Right renal pelvis (tissue), 4 donors: ENCODE results near the gene CSPG5. TPM values are rescaled to one million over a fixed set of nuclear protein-coding genes. Genes with fewer than 3 reads are reported as not detected.

Experiments used
- DNase-seq, 4 donors: peaks; one replicate each; pipeline ENCODE4 v3.0.0-alpha.2; 2013; ENCODE audit warnings: low read depth in 4 of 4, low spot score in 3 of 4, missing footprints in 1 of 4
- polyA plus RNA-seq, 4 donors: library from polyadenylated mRNA; unstranded; fragments of 120-200 nt; gene quantifications; one replicate each; pipeline ENCODE4 v1.2.1, GENCODE V29; 2013; ENCODE audit not compliant: insufficient read length in 4 of 4

CSPG5 gene, protein sequence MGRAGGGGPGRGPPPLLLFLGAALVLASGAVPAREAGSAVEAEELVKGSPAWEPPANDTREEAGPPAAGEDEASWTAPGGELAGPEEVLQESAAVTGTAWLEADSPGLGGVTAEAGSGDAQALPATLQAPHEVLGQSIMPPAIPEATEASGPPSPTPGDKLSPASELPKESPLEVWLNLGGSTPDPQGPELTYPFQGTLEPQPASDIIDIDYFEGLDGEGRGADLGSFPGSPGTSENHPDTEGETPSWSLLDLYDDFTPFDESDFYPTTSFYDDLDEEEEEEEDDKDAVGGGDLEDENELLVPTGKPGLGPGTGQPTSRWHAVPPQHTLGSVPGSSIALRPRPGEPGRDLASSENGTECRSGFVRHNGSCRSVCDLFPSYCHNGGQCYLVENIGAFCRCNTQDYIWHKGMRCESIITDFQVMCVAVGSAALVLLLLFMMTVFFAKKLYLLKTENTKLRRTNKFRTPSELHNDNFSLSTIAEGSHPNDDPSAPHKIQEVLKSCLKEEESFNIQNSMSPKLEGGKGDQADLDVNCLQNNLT
- polyA plus RNA-seq, result 1 to 10 TPM in 3 of 4 donors, under 1 TPM in 1; 0.76 to 1.4 (median 1.2) TPM

GRCh38 chr3:47578691-47579632 lies at the start of gene CSPG5:
TSS of gene CSPG5 (minus strand) at chr3:47578865. CDS start at chr3:47578693, 172 bp downstream.
- DNase-seq, result no peak

DNA sequence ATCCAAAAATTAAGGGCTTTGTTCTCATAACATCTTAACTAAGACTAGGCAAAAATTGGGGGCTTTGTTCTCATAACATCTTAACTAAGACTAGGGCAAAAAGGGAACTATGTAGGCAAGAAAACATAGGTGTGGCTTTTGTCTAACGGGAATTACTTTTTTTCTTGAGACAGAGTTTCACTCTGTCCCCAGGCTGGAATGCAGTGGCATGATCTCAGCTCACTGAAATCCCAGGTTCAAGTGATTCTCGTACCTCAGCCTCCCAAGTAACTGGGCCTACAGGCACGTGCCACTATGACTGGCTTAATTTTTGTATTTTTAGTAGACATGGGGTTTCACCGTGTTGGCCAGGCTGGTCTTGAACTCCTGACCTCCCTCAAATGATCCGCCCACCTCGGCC lies 49.8 kb upstream of the CSPG5 start:
- no peak for DNase-seq

DNA sequence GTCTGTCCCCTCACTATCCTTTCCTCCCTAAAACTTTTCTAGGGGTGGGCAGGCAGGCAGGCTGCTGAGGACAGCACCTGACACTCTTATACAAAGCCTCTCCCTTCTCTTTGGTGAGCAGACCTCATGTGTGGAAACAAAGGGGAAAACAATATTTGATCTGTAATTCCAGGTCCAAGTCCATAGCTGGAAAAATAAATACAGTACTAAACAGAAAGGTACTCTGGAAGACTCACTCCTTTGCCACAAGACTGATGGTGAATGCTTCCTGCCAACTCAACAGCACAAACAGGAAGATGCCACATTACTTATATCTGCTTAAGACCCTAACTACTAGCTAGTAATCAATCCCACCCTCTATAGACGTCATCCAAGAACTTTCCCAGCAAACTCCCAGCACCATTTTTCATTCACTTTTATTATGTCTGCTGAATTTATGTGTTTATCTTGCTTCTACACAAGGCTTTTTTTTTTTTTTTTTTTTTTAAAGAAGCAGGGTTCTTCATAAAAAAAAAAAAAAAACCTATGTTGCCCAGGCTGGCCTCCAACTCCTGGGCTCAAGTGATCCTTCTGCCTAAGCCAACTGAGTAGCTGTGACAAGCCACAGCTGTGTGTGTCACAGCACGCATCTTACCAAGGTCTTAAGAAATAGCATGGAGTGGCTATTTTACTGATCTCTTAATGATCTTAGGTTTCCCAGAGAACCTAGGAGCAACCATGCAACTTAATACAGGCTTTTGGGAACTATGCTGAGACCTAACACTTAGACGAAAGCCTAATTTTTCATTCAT lies 44.2 kb upstream of the CSPG5 start:
- no peak for DNase-seq

DNA sequence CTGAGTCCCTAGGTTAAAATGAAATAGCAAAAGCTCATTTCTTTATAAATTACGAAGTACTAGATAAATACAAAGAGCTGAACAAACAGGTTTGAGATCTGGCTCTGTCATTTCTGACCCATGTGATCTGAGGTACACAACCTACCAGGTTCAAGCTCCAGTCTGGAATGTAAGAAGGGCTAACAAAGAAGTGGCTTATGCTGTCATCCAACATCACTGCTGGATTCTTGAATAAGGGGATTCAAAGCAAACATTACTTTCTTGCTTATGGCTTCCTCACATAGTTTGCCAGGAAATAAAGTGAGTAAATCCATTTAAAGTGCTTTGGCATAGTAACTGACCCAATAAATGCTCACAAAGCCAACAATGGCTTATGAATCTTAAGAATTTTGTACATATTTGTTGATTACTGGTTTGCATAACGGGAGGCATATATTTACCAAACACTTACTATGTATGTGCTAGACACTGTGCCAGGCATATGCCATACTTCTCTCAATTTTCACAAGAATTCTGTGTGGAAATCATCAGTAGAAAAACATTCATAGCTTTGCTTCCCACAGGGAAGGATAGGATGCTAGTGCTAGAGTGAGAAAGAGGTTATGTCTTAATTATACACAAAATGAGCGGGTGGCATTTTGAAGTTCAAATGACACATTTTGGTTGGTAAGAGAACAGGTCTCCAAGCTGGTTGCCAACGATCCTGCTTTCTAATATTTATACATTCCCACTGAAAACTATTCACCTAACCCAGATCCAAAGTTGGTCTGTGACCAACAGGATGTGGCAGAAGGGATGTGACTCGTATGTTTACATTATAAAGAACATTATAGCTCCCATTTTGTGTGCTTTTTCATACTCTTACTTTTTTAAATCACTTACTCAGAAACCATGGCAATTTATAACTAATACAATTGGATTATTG lies 38.7 kb upstream of the CSPG5 start:
- DNase-seq, result no peak

DNA sequence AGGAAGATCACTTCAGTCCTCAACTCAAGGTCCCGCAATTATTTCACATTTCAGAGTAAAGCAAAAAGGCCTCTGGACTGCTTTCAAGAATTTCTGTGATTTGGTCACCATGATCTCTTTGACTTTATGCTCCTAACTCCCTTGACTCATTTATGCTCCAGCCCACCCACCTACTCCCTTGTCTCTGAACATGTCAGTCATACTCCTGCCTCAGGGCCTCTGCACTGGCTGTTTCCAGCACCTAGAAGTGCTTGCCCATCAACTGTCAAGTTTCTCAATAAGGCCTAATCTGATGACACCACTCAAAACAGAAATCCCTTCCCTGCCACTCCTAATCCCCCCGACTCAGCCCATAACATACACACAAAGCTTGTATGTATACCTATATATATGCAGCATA lies 36.1 kb upstream of the CSPG5 start:
- no peak for DNase-seq

GRCh38 chr3:47613722-47614121 lies 35.1 kb upstream of the CSPG5 start:
- DNase-seq, result no peak

GRCh38 chr3:47612879-47613278 lies 34.2 kb upstream of the CSPG5 start:
- DNase-seq, result no peak

- no peak for DNase-seq
Measured at GRCh38 chr3:47612178-47612577, 33.5 kb upstream of the CSPG5 start.

DNA sequence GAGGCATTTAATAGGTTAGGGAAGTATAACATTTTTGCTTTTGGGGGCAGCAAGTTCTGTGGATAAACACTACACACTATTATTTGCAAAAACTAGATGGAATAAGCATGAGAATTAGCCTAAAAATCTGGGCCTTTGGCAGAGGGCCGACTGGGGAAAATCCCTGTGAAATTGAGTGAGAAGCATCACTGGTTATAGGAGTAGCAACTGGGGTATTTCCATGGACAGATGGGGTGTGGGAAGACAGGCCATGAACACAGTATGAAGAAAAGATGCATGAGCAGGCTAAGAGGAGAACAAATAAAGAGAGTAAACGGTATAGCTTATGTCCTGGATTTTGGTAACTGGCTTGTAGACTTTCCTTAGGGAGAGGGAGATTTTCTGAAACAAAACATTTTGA lies 32.9 kb upstream of the CSPG5 start:
- DNase-seq, result no peak

- no peak for DNase-seq
Measured at GRCh38 chr3:47610583-47610982, 31.9 kb upstream of the CSPG5 start.

DNA sequence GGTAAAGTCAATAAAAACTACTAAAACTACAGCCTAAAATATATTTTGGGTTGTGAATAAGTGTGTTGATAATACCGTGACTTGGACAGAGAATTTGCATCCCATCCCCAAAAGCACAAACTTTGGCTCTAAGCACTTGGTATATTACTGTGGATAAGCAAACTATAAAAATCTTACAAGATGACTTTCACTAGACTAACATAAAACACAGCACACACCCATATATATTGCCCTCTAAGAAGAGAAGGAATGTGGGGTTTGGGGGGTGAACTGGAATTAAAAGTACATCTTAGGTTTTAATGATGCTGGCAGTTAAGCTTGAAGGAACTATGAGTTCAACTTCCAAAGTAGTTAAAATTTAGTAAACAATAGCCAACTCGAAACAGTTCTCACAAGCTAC lies 28.7 kb upstream of the CSPG5 start:
- DNase-seq, result no peak

DNA sequence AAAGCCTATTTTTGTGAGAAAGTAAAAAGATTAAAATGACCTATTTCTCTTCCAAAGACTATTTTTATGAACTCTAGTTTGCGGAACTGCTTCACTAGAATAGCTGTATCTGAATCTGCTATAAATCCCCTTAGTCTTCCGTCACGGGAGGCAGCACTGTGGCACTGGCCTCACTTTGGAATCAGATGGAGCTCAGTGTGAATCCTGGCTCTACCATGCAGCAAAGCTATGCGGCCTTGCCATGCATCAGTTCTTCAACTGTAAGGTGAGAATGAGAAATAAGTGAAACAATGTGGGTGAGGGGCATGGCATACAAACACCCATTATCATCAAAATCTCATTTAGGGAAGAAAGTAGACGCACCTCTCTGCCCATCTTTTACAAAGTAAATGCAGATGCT lies 27.5 kb upstream of the CSPG5 start:
- DNase-seq, result no peak

DNA sequence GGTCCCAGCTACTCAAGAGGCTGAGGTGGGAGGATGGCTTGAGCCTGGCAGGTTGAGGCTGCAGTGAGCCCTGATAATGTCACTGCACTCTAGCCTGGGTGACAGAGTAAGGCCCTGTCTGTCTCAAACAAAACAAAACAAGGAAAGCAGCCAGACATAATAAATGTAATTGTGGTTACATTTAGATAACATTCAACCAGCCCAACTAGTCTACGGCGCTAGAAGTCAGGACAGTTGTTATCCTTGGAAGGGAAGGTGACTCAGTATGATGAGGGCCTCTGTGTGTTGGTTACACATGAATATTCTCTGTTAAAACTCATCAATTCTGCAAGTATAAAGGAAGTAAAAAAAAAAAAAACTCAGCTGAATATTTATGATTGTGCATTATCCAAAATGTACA lies 27.0 kb upstream of the CSPG5 start:
- DNase-seq, result no peak

GRCh38 chr3:47604145-47604544 lies 25.5 kb upstream of the CSPG5 start:
- no peak for DNase-seq

DNA sequence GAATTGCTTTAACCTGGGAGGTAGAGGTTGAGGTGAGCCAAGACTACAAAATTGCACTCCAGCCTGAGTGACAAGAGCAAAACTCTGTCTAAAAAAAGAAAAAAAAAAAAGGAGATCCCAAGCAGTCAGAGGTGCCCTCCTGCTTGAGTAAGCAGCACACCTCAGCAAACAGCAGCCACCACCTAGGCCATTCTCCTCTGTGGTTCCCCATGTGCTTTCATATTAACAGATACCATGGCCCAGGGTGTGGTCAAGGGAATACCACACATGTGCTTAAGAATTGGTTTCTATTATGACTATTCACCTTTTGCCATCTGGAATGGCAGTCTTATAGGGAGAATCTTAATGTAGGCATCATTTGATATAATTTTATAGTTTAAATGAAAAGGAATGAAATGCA lies 24.7 kb upstream of the CSPG5 start:
- DNase-seq, result no peak

GRCh38 chr3:47601281-47601680 lies 22.6 kb upstream of the CSPG5 start:
- no peak for DNase-seq

- DNase-seq, result no peak
Measured at GRCh38 chr3:47594792-47595191, 16.1 kb upstream of the CSPG5 start.

DNA sequence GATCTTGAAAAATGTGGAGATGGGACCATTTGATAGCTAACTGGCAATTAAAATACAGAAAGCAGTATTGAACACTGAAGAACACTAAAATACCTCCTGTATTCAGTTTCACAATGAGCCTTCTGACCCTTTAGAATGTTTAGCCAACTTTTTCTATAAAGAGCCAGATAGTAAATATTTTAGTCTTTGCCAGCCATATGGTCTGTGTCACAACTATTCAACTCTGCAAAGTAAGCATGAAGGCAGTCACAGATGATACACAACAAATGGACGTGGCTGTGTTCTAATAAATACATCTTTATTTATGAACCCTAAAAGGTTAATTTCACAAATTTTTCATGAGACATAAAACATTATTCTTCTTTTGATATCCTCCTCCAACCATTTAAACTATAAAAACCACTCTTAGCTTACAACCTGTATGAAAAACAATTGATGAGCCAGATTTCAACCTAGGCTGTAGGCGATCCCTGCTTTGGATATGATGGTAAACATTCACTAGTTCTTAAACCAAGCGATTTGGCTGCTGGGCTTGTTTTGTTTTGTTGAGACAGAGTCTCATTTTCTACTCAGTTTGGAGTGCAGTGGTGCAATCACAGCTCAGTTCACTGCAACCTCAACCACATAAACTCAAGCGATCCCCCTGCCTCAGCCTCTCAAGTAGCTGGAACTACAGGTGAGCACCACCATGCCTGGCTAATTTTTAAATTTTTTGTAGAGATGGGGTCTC lies 13.6 kb upstream of the CSPG5 start:
- DNase-seq, result peak in 2 of 4 donors; percentile 23 to 29

DNA sequence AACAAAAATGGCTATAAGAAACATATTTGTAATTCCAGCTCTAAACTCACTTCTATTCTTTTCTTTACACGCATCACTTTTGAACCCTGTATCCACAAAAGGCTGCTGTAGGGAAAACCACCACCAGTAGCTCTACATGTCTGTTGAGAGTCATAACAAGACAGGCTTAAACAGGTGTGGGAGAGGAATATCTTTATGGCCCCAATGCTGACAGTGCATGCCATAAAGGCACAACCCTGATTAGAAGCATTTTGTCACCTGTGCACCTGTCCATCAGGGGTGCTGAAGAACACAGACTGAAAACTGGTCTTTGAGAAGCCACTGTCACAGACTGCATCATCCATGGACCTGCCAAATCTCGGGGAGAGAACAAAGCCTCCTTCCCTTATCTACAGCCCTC lies 11.6 kb upstream of the CSPG5 start:
- DNase-seq, result no peak
